ENCODE data around the gene FAM110A. TPM values are rescaled to one million over a fixed set of nuclear protein-coding genes. Genes with fewer than 3 reads are reported as not detected.
"Not testable (repeated sequence)": the region's sequence is repeated elsewhere in the genome, so short reads cannot be mapped to it uniquely, and the experiment has no call there.

Gene FAM110A
- total RNA-seq = 10.9 and 18.3 TPM in 2 replicates

- peak within 1 kb of the TSS; percentile 94 for H3K4me3 ChIP-seq (ENCODE audit: low read depth, low read length)
- DNase-seq (ENCODE audit: low read depth) = peak; percentile 25
- TF ChIP-seq CTCF (conservative IDR thresholded peaks at IDR 0.05; ENCODE audit: low read depth, low read length) = no peak
Measured at GRCh38 chr20:833450-834150, at the start of gene FAM110A. FAM110A (plus strand) TSS chr20:833715; CDS start chr20:844805, 11,090 bp downstream.

DNA sequence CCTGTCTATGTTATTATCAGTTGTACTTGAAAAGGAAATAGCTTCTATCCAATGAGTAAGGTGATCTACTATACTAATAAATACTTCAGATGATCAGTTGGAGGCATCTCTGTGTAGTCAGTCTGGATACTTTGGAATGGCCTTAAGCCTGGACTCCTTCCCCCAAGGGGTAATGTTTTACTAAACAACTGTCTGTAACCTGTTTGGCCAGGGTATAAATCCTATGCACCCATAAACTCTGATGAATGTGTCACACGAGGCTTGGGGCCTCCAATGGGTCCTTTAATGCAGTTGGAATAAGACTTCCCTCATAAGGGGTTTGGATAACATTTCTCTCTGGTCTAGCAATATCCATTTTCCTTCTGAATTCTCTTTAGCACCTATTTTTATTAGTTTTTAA is 45.7 kb upstream of the FAM110A start:
- DNase-seq (ENCODE audit: low read depth) = no peak
- TF ChIP-seq CTCF (conservative IDR thresholded peaks at IDR 0.05; ENCODE audit: low read depth, low read length) = no peak

DNA sequence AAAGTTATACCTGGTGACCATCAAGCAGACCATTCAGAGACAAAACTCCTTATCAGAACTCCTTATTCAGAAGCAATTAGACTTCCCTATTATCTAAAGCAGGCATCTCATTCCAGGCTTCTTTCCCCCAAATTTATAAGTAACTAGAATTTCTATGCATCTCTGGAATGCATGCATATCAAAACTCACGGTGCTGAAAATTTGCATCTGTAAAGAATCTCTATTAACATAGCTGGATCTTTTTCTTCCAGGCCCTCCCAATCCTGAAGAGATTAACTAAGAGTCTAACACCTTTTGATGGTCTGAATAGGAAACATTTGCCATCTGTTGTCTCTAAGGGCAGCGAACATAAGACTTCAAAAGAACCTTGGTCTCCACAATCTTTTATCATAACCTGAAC is 42.5 kb upstream of the FAM110A start:
- no peak for TF ChIP-seq CTCF (conservative IDR thresholded peaks at IDR 0.05; ENCODE audit: low read depth, low read length)
- H3K4me3 ChIP-seq (ENCODE audit: low read depth, low read length) = no peak overlapping the region
- DNase-seq (ENCODE audit: low read depth) = no peak

More for the DNA sequence above, 45.7 kb upstream of the FAM110A start:
- H3K4me3 ChIP-seq (ENCODE audit: low read depth, low read length) = no peak overlapping the region

GRCh38 chr20:792248-792647 is 41.3 kb upstream of the FAM110A start:
- no peak for DNase-seq (ENCODE audit: low read depth)
- H3K4me3 ChIP-seq (ENCODE audit: low read depth, low read length) = no peak overlapping the region
- TF ChIP-seq CTCF (conservative IDR thresholded peaks at IDR 0.05; ENCODE audit: low read depth, low read length) = no peak

DNA sequence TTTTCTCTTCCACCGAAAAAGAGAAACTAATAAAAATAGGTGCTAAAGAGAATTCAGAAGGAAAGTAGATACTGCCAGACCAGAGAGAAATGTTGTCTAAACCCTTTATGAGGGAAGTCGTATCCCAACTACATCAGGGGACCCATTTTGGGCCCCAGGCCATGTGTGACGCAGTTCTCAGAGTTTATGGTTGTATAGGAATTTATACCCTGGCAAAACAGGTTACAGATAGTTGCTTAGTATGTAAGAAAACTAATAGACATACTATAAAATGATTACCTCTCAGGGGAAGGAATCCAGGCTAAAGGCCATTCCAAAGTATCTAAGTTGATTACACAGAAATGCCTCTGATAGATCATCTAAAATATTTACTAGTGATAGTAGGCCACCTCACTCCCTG is 36.6 kb upstream of the FAM110A start:
- no peak overlapping the region for H3K4me3 ChIP-seq (ENCODE audit: low read depth, low read length)
- no peak for TF ChIP-seq CTCF (conservative IDR thresholded peaks at IDR 0.05; ENCODE audit: low read depth, low read length)
- no peak for DNase-seq (ENCODE audit: low read depth)

- not testable (repeated sequence) for H3K4me3 ChIP-seq (ENCODE audit: low read depth, low read length); DNase-seq (ENCODE audit: low read depth)
Measured at GRCh38 chr20:798746-799145, 34.8 kb upstream of the FAM110A start.

DNA sequence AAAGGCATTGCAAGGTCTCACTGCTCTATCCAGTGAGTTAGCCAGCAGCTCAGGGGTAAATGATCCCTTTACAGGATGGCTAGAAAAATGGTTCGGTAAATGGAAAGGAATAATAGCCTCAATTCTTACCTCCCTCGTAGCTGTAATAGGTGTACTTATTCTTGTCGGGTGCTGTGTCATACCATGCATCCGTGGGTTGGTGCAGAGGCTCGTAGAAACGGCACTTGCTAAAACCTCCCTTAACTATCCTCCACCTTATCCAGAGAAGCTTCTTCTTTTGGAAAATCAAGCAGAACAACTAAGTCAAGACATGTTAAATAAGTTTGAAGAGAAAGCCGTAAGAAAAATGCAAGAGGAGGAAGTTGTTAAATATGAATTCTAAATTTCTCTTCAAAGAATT is 33.5 kb upstream of the FAM110A start:
- DNase-seq (ENCODE audit: low read depth); H3K4me3 ChIP-seq (ENCODE audit: low read depth, low read length): not testable (repeated sequence)

DNA sequence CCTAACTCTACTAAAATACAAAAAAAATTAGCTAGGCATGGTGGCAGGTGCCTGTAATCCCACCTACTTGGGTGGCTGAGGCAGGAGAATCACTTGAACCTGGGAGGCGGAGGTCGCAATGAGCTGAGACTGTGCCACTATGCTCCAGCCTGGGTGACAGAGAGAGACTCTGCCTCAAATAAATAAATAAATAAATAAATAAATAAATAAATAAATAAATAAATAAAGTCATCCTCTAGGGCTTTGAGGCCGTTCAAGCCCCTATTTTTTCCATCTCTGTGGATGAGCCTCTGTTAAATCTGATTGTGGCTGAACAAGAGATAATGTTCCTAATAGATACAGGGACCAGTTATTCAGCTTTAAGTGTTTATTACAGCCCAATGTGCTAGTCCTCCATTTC is 31.8 kb upstream of the FAM110A start:
- DNase-seq (ENCODE audit: low read depth) = no peak
- H3K4me3 ChIP-seq (ENCODE audit: low read depth, low read length) = no peak overlapping the region
- no peak for TF ChIP-seq CTCF (conservative IDR thresholded peaks at IDR 0.05; ENCODE audit: low read depth, low read length)

All from epithelial cell of proximal tubule (primary cell).